Naive B cell (primary cell): Measurements from ENCODE around the gene OR51Q1. TPM values are rescaled to one million over a fixed set of nuclear protein-coding genes. Genes with fewer than 3 reads are reported as not detected.

Source experiments
- ATAC-seq, 2 donors: fragments of 150-1000 bp; cut with Tn5 transposase; 2 replicates each; pipeline ENCODE4 v1.10.0; 2021; ENCODE audit warnings: low read depth in 2 of 2, mild to moderate bottlenecking in 2 of 2, moderate library complexity in 2 of 2
- DNase-seq: peaks from one replicate; pipeline ENCODE4 v3.0.0; 2022
- H3K27ac Mint-ChIP-seq, 6 donors: one replicate each; pipeline ENCODE4 v1.8.0; 2020 to 2022; ENCODE audit warnings: mild to moderate bottlenecking in 6 of 6, mixed read lengths in 6 of 6, moderate library complexity in 5 of 6, inconsistent platforms in 2 of 6
- H3K27me3 Mint-ChIP-seq, 3 donors: one replicate each; pipeline ENCODE4 v1.8.0; 2021 to 2022; ENCODE audit warnings: mixed read lengths in 3 of 3, mild to moderate bottlenecking in 1 of 3
- H3K36me3 Mint-ChIP-seq, 2 donors: one replicate each; pipeline ENCODE4 v1.8.0; 2020 to 2022; ENCODE audit warnings: mixed read lengths in 2 of 2, inconsistent platforms in 1 of 2, mild to moderate bottlenecking in 1 of 2
- H3K4me1 Mint-ChIP-seq, 3 donors: one replicate each; pipeline ENCODE4 v1.8.0; 2020 to 2022; ENCODE audit warnings: mixed read lengths in 3 of 3, inconsistent platforms in 1 of 3, mild to moderate bottlenecking in 1 of 3, moderate library complexity in 1 of 3
- H3K4me3 Mint-ChIP-seq, 8 donors: one replicate each; pipeline ENCODE4 v1.8.0; 2020 to 2022; ENCODE audit warnings: mild to moderate bottlenecking in 8 of 8, mixed read lengths in 8 of 8, moderate library complexity in 8 of 8, inconsistent platforms in 2 of 8
- H3K9me3 Mint-ChIP-seq, 7 donors: one replicate each; pipeline ENCODE4 v1.8.0; 2020 to 2022; ENCODE audit warnings: mixed read lengths in 7 of 7, mild to moderate bottlenecking in 5 of 7, inconsistent platforms in 2 of 7, moderate library complexity in 1 of 7
- polyA plus RNA-seq, 6 donors: library from polyadenylated mRNA; unstranded; fragments of 300-500 nt; fragmentation: Illumina TruSeq; gene quantifications; one replicate each; pipeline ENCODE4 v1.2.3, GENCODE V29; 2021; ENCODE audit warnings: low read depth in 6 of 6

Gene OR51Q1
- polyA plus RNA-seq = not detected

GRCh38 chr11:5421811-5422210 lies at the start of gene OR51Q1:
TSS of gene OR51Q1 (plus strand) at chr11:5422111. CDS start at chr11:5422201, 90 bp downstream.
- peak within 1 kb of the TSS in 1 of 6 donors; percentile 2 for H3K27ac Mint-ChIP-seq
- peaks cover 2 to 9% (median 4%) of the 10 kb centered on the region in 7 donors for H3K9me3 Mint-ChIP-seq
- ATAC-seq = no peak
- H3K4me3 Mint-ChIP-seq = no peak within 1 kb of the TSS
- peaks cover 4 to 7% of the 10 kb centered on the region in 2 donors for H3K36me3 Mint-ChIP-seq
- no peaks in the 10 kb centered on the region for H3K4me1 Mint-ChIP-seq
- DNase-seq = no peak
- peaks cover 14 to 22% (median 16%) of the 10 kb centered on the region in 3 donors for H3K27me3 Mint-ChIP-seq

GRCh38 chr11:5380740-5381342 lies 41.1 kb upstream of the OR51Q1 start:
- H3K27ac Mint-ChIP-seq = no peak overlapping the region

GRCh38 chr11:5383576-5383975 lies 38.3 kb upstream of the OR51Q1 start, which contains the start of gene OR51M1:
TSS of gene OR51M1 (plus strand) at chr11:5383812. CDS start at chr11:5389399, 5,587 bp downstream.
- no peak for DNase-seq
- Mint-ChIP-seq H3K36me3 (no peaks in the 10 kb centered on the region), H3K4me3 (no peak within 1 kb of the TSS), H3K9me3 (no peaks in the 10 kb centered on the region), H3K27ac (no peak within 1 kb of the TSS), H3K27me3 (no peaks in the 10 kb centered on the region), H3K4me1 (no peaks in the 10 kb centered on the region)
- ATAC-seq = no peak

More at GRCh38 chr11:5380740-5381342, 41.1 kb upstream of the OR51Q1 start:
- Mint-ChIP-seq H3K4me1 (no peaks in the 10 kb centered on the region), H3K9me3 (peaks cover 0 to 2% (median 0%) of the 10 kb centered on the region in 7 donors), H3K36me3 (no peaks in the 10 kb centered on the region), H3K4me3 (no peak overlapping the region), H3K27me3 (no peaks in the 10 kb centered on the region)
- peak; percentile 6 for DNase-seq
- no peak for ATAC-seq

- no peak overlapping the region for H3K4me3 Mint-ChIP-seq
- H3K27me3 Mint-ChIP-seq = no peaks in the 10 kb centered on the region
- DNase-seq (no peak), ATAC-seq (no peak)
- no peak overlapping the region for H3K27ac Mint-ChIP-seq
- no peaks in the 10 kb centered on the region for H3K36me3 Mint-ChIP-seq
- no peaks in the 10 kb centered on the region for H3K9me3 Mint-ChIP-seq
- H3K4me1 Mint-ChIP-seq = no peaks in the 10 kb centered on the region
These were observed 37.6 kb upstream of the OR51Q1 start for GRCh38 chr11:5384335-5384734.

DNA sequence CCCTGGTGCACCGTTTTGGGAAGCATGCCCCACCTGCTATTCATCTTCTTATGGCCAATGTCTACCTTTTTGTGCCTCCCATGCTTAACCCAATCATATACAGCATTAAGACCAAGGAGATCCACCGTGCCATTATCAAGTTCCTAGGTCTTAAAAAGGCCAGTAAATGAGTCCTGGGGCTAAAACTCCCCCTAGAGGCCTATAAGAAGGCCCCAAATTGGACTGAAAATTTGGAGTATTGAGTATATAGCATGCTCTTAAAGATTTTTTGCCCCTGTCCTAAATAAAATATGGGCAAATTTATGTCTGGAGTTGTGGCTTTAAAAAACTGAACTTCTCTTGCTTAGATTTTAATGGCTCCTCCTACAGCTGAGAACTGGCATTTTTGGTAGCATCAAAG lies 31.7 kb upstream of the OR51Q1 start:
- no peak for ATAC-seq
- Mint-ChIP-seq H3K4me1 (no peaks in the 10 kb centered on the region), H3K27me3 (peaks cover 0 to 12% (median 9%) of the 10 kb centered on the region in 3 donors), H3K27ac (no peak overlapping the region), H3K36me3 (no peaks in the 10 kb centered on the region), H3K4me3 (no peak overlapping the region), H3K9me3 (no peaks in the 10 kb centered on the region)
- no peak for DNase-seq

DNA sequence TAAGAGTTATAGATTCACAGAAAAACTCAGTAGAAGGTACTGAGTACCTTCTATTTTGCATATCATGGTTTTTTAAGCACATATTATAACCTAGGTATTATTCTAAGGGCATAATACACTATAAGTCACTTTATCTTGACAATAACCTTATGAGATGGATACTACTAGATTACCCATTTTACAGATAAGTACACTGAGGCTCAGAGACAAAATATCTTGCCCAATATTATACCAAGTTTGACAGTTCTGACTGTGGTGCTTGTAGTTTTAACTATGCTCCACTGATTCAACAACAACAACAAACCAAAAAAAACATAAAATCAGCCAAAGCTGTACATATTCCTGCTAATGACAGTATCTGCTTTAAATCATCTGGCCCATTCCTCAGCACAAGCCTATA lies 27.8 kb upstream of the OR51Q1 start:
- Mint-ChIP-seq H3K27me3 (peaks cover 0 to 12% (median 11%) of the 10 kb centered on the region in 3 donors), H3K36me3 (no peaks in the 10 kb centered on the region), H3K9me3 (peaks cover 0 to 8% (median 4%) of the 10 kb centered on the region in 7 donors), H3K27ac (no peak overlapping the region), H3K4me1 (no peaks in the 10 kb centered on the region), H3K4me3 (no peak overlapping the region)
- no peak for ATAC-seq
- no peak for DNase-seq

GRCh38 chr11:5398936-5399335 lies 23.0 kb upstream of the OR51Q1 start:
- Mint-ChIP-seq H3K27ac (peak overlapping the region in 2 of 6 donors; percentile 19 to 56), H3K9me3 (peaks cover 2 to 11% (median 7%) of the 10 kb centered on the region in 7 donors), H3K4me1 (no peaks in the 10 kb centered on the region), H3K27me3 (peaks cover 0 to 12% (median 11%) of the 10 kb centered on the region in 3 donors), H3K36me3 (no peaks in the 10 kb centered on the region), H3K4me3 (no peak overlapping the region)
- ATAC-seq (no peak), DNase-seq (no peak)

DNA sequence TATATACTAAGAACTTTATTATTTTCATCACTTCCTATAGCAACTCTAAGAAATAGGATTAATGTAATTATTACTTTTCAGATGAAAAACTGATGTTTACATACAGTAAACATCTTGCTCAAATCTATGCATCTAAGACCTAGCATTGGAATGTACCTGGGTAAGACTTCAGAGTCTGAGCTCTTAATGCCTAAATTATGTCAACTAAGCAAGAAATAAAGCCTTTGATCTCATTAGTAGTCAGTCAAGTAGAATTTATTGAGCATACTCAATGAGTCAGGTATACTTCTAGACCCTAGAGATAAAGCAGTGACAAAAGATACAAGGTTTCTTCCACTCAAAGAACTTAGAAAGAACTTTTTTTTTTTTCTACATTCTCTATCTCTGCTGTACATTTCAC lies 16.7 kb upstream of the OR51Q1 start:
- no peaks in the 10 kb centered on the region for H3K36me3 Mint-ChIP-seq
- peaks cover 0 to 11% (median 0%) of the 10 kb centered on the region in 7 donors for H3K9me3 Mint-ChIP-seq
- no peak overlapping the region for H3K4me3 Mint-ChIP-seq
- no peak overlapping the region for H3K27ac Mint-ChIP-seq
- H3K27me3 Mint-ChIP-seq = peaks cover 6 to 21% (median 13%) of the 10 kb centered on the region in 3 donors
- no peak for ATAC-seq
- H3K4me1 Mint-ChIP-seq = no peaks in the 10 kb centered on the region
- DNase-seq = no peak

- H3K27me3 Mint-ChIP-seq = peaks cover 12 to 19% (median 15%) of the 10 kb centered on the region in 3 donors
- H3K27ac Mint-ChIP-seq = no peak overlapping the region
- no peak for ATAC-seq
- DNase-seq = no peak
- no peaks in the 10 kb centered on the region for H3K4me1 Mint-ChIP-seq
- H3K36me3 Mint-ChIP-seq = peaks cover 4 to 7% of the 10 kb centered on the region in 2 donors
- no peak overlapping the region for H3K4me3 Mint-ChIP-seq
- H3K9me3 Mint-ChIP-seq = peaks cover 2 to 9% (median 4%) of the 10 kb centered on the region in 7 donors
These were observed 918 bp upstream of the OR51Q1 start for GRCh38 chr11:5420993-5421392.

DNA sequence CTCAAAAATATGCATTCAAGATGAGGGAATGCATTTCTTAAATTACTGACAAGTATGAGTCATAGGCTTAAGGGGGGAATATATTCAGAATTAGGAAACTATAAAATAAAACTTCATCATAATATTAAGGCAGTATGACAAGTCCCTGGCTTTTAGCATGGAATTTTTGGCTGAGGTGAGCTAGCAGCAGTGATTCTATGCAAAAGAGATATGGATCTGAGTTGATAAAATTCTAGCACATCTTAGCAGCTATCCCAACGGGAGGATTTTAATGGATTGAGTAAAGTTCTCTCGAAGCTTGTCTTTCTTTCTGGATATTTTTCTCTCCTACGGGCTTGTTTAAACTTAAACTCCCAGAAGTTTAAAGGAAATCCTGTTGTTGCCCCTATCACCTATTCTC lies 1.2 kb downstream of the OR51Q1 start:
- DNase-seq = no peak
- H3K27me3 Mint-ChIP-seq = peaks cover 19 to 27% (median 21%) of the 10 kb centered on the region in 3 donors
- H3K9me3 Mint-ChIP-seq = peaks cover 2 to 9% (median 5%) of the 10 kb centered on the region in 7 donors
- H3K27ac Mint-ChIP-seq = no peak overlapping the region
- peaks cover 4 to 7% of the 10 kb centered on the region in 2 donors for H3K36me3 Mint-ChIP-seq
- H3K4me3 Mint-ChIP-seq = no peak overlapping the region
- ATAC-seq = no peak
- H3K4me1 Mint-ChIP-seq = no peaks in the 10 kb centered on the region

GRCh38 chr11:5441414-5441813 lies 19.5 kb downstream of the OR51Q1 start, which contains the start of gene OR51I1:
TSS of gene OR51I1 (minus strand) at chr11:5441514. CDS start at chr11:5441514, 0 bp downstream.
- Mint-ChIP-seq H3K4me3 (no peak within 1 kb of the TSS), H3K9me3 (peaks cover 0 to 10% (median 0%) of the 10 kb centered on the region in 7 donors), H3K27me3 (peaks cover 17 to 28% (median 18%) of the 10 kb centered on the region in 3 donors), H3K36me3 (no peaks in the 10 kb centered on the region), H3K4me1 (no peaks in the 10 kb centered on the region), H3K27ac (no peak within 1 kb of the TSS)
- ATAC-seq (no peak), DNase-seq (no peak)

- peaks cover 0 to 10% (median 0%) of the 10 kb centered on the region in 7 donors for H3K9me3 Mint-ChIP-seq
- ATAC-seq (no peak), DNase-seq (no peak)
- no peak overlapping the region for H3K4me3 Mint-ChIP-seq
- no peaks in the 10 kb centered on the region for H3K4me1 Mint-ChIP-seq
- H3K27me3 Mint-ChIP-seq = peaks cover 18 to 28% (median 25%) of the 10 kb centered on the region in 3 donors
- no peak overlapping the region for H3K27ac Mint-ChIP-seq
- no peaks in the 10 kb centered on the region for H3K36me3 Mint-ChIP-seq
These were observed 22.0 kb downstream of the OR51Q1 start for GRCh38 chr11:5443835-5444393.

GRCh38 chr11:5449023-5449422 lies 27.1 kb downstream of the OR51Q1 start, which contains the start of gene OR51I2:
TSS of gene OR51I2 (plus strand) at chr11:5449323. CDS start at chr11:5453489, 4,166 bp downstream.
- DNase-seq = no peak
- no peaks in the 10 kb centered on the region for H3K36me3 Mint-ChIP-seq
- no peak for ATAC-seq
- H3K27me3 Mint-ChIP-seq = peaks cover 12 to 16% (median 12%) of the 10 kb centered on the region in 3 donors
- H3K27ac Mint-ChIP-seq = no peak within 1 kb of the TSS
- H3K9me3 Mint-ChIP-seq = peaks cover 0 to 2% (median 0%) of the 10 kb centered on the region in 7 donors
- H3K4me3 Mint-ChIP-seq = no peak within 1 kb of the TSS
- no peaks in the 10 kb centered on the region for H3K4me1 Mint-ChIP-seq

- Mint-ChIP-seq H3K9me3 (peaks cover 0 to 2% (median 0%) of the 10 kb centered on the region in 7 donors), H3K4me3 (no peak overlapping the region), H3K36me3 (no peaks in the 10 kb centered on the region), H3K27me3 (peaks cover 8 to 17% (median 10%) of the 10 kb centered on the region in 3 donors), H3K27ac (no peak overlapping the region), H3K4me1 (no peaks in the 10 kb centered on the region)
- DNase-seq (no peak), ATAC-seq (no peak)
These were observed 27.5 kb downstream of the OR51Q1 start for GRCh38 chr11:5449432-5449831.
